ENCODE measurements around the gene TRRAP.

The TRRAP gene

GRCh38 chr7:98949336-98950044 is 71.2 kb downstream of the TRRAP start:
- Histone ChIP-seq H3K9ac (ENCODE audit: low read length) (no peak overlapping the region), H4K12ac (ENCODE audit: low read depth, low read length) (no peak overlapping the region), H2BK12ac (ENCODE audit: low read length) (no peak overlapping the region), H3K27ac (ENCODE audit: low read depth, low read length) (no peak overlapping the region), H3K4me2 (ENCODE audit: low read length) (no peak overlapping the region), H3K36me3 (ENCODE audit: control insufficient read depth in 1 of 2, insufficient read depth in 2 of 2, low read length in 2 of 2) (peaks cover 51 to 72% of the 10 kb centered on the region in 2 experiments), H3K79me2 (ENCODE audit: control insufficient read depth, insufficient read depth, low read length, poor library complexity) (no peaks in the 10 kb centered on the region), H2BK5ac (ENCODE audit: low read depth, low read length, poor library complexity) (no peak overlapping the region), H3K4me1 (ENCODE audit: control insufficient read depth in 1 of 2, insufficient read depth in 2 of 2, low read length in 2 of 2) (no peaks in the 10 kb centered on the region), H3K4ac (ENCODE audit: low read depth, low read length) (no peak overlapping the region), H3K23ac (ENCODE audit: low read length) (no peak overlapping the region), H3K27me3 (ENCODE audit: insufficient read depth, low read length) (no peaks in the 10 kb centered on the region), H2AFZ (ENCODE audit: insufficient read depth, low read length, poor library complexity) (no peak overlapping the region), H3K14ac (ENCODE audit: low read length) (no peak overlapping the region), H4K8ac (ENCODE audit: low read depth, low read length) (no peak overlapping the region), H3K9me3 (ENCODE audit: insufficient read depth, low read depth, low read length) (peaks cover 2% of the 10 kb centered on the region), H3K4me3 (ENCODE audit: low read depth, low read length) (no peak overlapping the region), H2AK5ac (ENCODE audit: low read length) (no peak overlapping the region), H2BK120ac (ENCODE audit: insufficient read depth, low read length, poor library complexity) (no peak overlapping the region), H3K18ac (ENCODE audit: low read length) (no peak overlapping the region), H3K79me1 (ENCODE audit: low read length) (no peaks in the 10 kb centered on the region), H4K91ac (ENCODE audit: low read depth, low read length) (no peak overlapping the region)
- DNase-seq: no peak
- WGBS (ENCODE audit: extremely low coverage, insufficient coverage, insufficient read length): no CpG with 5 or more reads among the region's 21 CpGs

DNA sequence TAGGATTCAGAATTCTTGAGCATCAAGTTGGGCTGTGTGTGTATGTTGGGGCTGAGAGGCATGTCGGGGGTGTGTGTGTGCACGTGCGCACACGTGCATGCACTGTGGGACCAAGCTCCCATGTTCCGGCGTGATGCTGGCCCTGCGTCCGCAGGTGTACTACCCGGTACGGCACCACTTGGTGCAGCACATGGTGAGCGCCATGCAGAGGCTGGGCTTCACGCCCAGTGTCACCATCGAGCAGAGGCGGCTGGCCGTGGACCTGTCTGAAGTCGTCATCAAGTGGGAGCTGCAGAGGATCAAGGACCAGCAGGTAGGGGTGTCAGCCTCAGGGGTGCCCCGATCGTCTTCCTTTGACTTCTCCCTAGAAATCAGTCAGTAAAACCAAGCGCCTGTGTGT is 77.7 kb downstream of the TRRAP start:
- WGBS (ENCODE audit: extremely low coverage, insufficient coverage, insufficient read length): no CpG with 5 or more reads among the region's 19 CpGs
- no peak for DNase-seq

DNA sequence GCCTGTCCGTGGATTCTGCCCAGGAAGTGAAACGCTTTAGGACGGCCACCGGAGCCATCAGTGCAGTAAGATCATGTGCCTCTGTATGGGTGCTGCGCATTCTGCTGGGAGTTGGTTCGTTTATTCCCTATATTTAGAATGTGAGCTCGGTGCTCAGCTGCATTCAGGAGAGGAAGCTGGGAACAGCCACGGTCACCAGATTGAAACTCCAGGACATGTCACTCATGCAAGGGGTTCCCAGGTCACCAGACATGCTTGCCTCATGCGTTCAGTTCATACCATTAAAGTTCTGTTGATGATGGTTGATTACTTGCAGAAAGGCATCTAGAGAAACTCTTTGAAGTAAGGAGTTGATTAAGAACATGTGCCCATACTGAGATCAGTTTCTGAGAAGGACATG is 78.1 kb downstream of the TRRAP start:
- Histone ChIP-seq H3K18ac (ENCODE audit: low read length) (no peak overlapping the region), H3K27ac (ENCODE audit: low read depth, low read length) (no peak overlapping the region), H3K27me3 (ENCODE audit: insufficient read depth, low read length) (no peaks in the 10 kb centered on the region), H2BK120ac (ENCODE audit: insufficient read depth, low read length, poor library complexity) (no peak overlapping the region), H2AK5ac (ENCODE audit: low read length) (no peak overlapping the region), H3K4ac (ENCODE audit: low read depth, low read length) (no peak overlapping the region), H2AFZ (ENCODE audit: insufficient read depth, low read length, poor library complexity) (no peak overlapping the region), H4K91ac (ENCODE audit: low read depth, low read length) (no peak overlapping the region), H2BK12ac (ENCODE audit: low read length) (no peak overlapping the region), H3K9ac (ENCODE audit: low read length) (no peak overlapping the region), H3K4me1 (ENCODE audit: control insufficient read depth in 1 of 2, insufficient read depth in 2 of 2, low read length in 2 of 2) (no peaks in the 10 kb centered on the region), H3K14ac (ENCODE audit: low read length) (no peak overlapping the region), H3K9me3 (ENCODE audit: insufficient read depth, low read depth, low read length) (peaks cover 2% of the 10 kb centered on the region), H3K4me2 (ENCODE audit: low read length) (no peak overlapping the region), H3K79me1 (ENCODE audit: low read length) (no peaks in the 10 kb centered on the region), H4K8ac (ENCODE audit: low read depth, low read length) (no peak overlapping the region), H3K36me3 (ENCODE audit: control insufficient read depth in 1 of 2, insufficient read depth in 2 of 2, low read length in 2 of 2) (peaks cover 66 to 72% of the 10 kb centered on the region in 2 experiments), H3K4me3 (ENCODE audit: low read depth, low read length) (no peak overlapping the region), H4K12ac (ENCODE audit: low read depth, low read length) (no peak overlapping the region), H2BK5ac (ENCODE audit: low read depth, low read length, poor library complexity) (no peak overlapping the region), H3K23ac (ENCODE audit: low read length) (no peak overlapping the region), H3K79me2 (ENCODE audit: control insufficient read depth, insufficient read depth, low read length, poor library complexity) (no peaks in the 10 kb centered on the region)
- whole genome bisulfite sequencing (ENCODE audit: extremely low coverage, insufficient coverage, insufficient read length): no CpG with 5 or more reads among the region's 9 CpGs
- no peak for DNase-seq

More for the DNA sequence above, 77.7 kb downstream of the TRRAP start:
- Histone ChIP-seq H2BK5ac (ENCODE audit: low read depth, low read length, poor library complexity) (no peak overlapping the region), H3K36me3 (ENCODE audit: control insufficient read depth in 1 of 2, insufficient read depth in 2 of 2, low read length in 2 of 2) (peaks cover 61 to 71% of the 10 kb centered on the region in 2 experiments), H2BK120ac (ENCODE audit: insufficient read depth, low read length, poor library complexity) (no peak overlapping the region), H3K4me3 (ENCODE audit: low read depth, low read length) (peak overlapping the region; percentile 10), H2BK12ac (ENCODE audit: low read length) (no peak overlapping the region), H4K8ac (ENCODE audit: low read depth, low read length) (no peak overlapping the region), H3K79me2 (ENCODE audit: control insufficient read depth, insufficient read depth, low read length, poor library complexity) (no peaks in the 10 kb centered on the region), H2AFZ (ENCODE audit: insufficient read depth, low read length, poor library complexity) (no peak overlapping the region), H3K4me1 (ENCODE audit: control insufficient read depth in 1 of 2, insufficient read depth in 2 of 2, low read length in 2 of 2) (no peaks in the 10 kb centered on the region), H3K4ac (ENCODE audit: low read depth, low read length) (no peak overlapping the region), H4K12ac (ENCODE audit: low read depth, low read length) (no peak overlapping the region), H3K18ac (ENCODE audit: low read length) (no peak overlapping the region), H3K27me3 (ENCODE audit: insufficient read depth, low read length) (no peaks in the 10 kb centered on the region), H3K9ac (ENCODE audit: low read length) (no peak overlapping the region), H2AK5ac (ENCODE audit: low read length) (no peak overlapping the region), H3K9me3 (ENCODE audit: insufficient read depth, low read depth, low read length) (peaks cover 2% of the 10 kb centered on the region), H3K27ac (ENCODE audit: low read depth, low read length) (no peak overlapping the region), H3K14ac (ENCODE audit: low read length) (no peak overlapping the region), H4K91ac (ENCODE audit: low read depth, low read length) (no peak overlapping the region), H3K4me2 (ENCODE audit: low read length) (no peak overlapping the region), H3K79me1 (ENCODE audit: low read length) (no peaks in the 10 kb centered on the region), H3K23ac (ENCODE audit: low read length) (no peak overlapping the region)

DNA sequence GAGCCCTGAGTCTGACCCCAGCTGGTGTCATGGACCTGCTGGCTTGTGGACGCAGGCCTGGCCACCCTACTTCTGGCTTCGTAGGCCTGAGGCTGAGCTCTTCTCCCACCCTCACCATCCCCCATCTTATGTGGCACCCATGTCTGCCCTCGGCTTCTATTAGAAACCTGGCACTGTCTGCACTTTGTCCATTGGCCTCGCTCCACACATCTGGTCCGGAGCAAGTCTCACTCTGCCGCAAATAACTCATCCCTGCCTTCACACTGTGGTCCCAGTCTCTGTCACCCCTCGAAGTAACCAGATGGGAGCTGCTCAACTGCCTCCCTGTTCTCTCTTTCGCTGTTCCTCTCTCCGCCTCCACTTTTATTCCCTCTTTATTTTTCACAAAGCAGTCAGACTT is 78.6 kb downstream of the TRRAP start:
- H3K36me3 ChIP-seq (ENCODE audit: control insufficient read depth in 1 of 2, insufficient read depth in 2 of 2, low read length in 2 of 2): peaks cover 64 to 71% of the 10 kb centered on the region in 2 experiments
- WGBS (ENCODE audit: extremely low coverage, insufficient coverage, insufficient read length): no CpG with 5 or more reads among the region's 9 CpGs
- H4K91ac ChIP-seq (ENCODE audit: low read depth, low read length): no peak overlapping the region
- H3K23ac ChIP-seq (ENCODE audit: low read length): no peak overlapping the region
- no peaks in the 10 kb centered on the region for H3K79me2 ChIP-seq (ENCODE audit: control insufficient read depth, insufficient read depth, low read length, poor library complexity)
- no peak overlapping the region for H3K4ac ChIP-seq (ENCODE audit: low read depth, low read length)
- H3K79me1 ChIP-seq (ENCODE audit: low read length): no peaks in the 10 kb centered on the region
- H2AK5ac ChIP-seq (ENCODE audit: low read length): no peak overlapping the region
- no peak overlapping the region for H3K27ac ChIP-seq (ENCODE audit: low read depth, low read length)
- no peak overlapping the region for H2BK5ac ChIP-seq (ENCODE audit: low read depth, low read length, poor library complexity)
- H3K27me3 ChIP-seq (ENCODE audit: insufficient read depth, low read length): no peaks in the 10 kb centered on the region
- H2BK12ac ChIP-seq (ENCODE audit: low read length): no peak overlapping the region
- H3K4me1 ChIP-seq (ENCODE audit: control insufficient read depth in 1 of 2, insufficient read depth in 2 of 2, low read length in 2 of 2): no peaks in the 10 kb centered on the region
- H4K8ac ChIP-seq (ENCODE audit: low read depth, low read length): no peak overlapping the region
- peaks cover 2% of the 10 kb centered on the region for H3K9me3 ChIP-seq (ENCODE audit: insufficient read depth, low read depth, low read length)
- H4K12ac ChIP-seq (ENCODE audit: low read depth, low read length): no peak overlapping the region
- no peak overlapping the region for H2AFZ ChIP-seq (ENCODE audit: insufficient read depth, low read length, poor library complexity)
- no peak overlapping the region for H3K4me3 ChIP-seq (ENCODE audit: low read depth, low read length)
- H3K4me2 ChIP-seq (ENCODE audit: low read length): no peak overlapping the region
- H2BK120ac ChIP-seq (ENCODE audit: insufficient read depth, low read length, poor library complexity): no peak overlapping the region
- H3K18ac ChIP-seq (ENCODE audit: low read length): no peak overlapping the region
- no peak for DNase-seq
- no peak overlapping the region for H3K9ac ChIP-seq (ENCODE audit: low read length)
- H3K14ac ChIP-seq (ENCODE audit: low read length): no peak overlapping the region
